ENCODE results near the gene CHDH.

CHDH gene

DNA sequence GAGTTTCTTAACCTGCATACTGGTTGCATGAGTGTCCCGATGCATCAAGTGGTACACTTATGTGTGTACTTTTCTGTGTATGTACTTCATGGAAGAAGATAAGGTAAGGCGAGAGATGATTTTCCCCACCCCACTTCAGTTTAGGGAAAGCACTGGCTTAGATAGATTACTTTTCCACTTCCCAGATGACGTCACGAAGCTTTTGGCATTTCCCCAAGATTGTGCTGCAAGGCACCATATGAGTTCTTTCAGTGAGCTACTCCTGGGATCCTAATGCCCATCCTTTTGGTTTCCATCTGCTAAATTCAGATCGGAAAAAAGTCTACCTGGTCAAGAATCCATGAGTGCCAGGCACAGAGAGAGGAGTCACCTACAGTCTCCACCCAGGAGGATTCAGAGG lies 4.7 kb upstream of the CHDH start:
- DNase-seq (ENCODE audit: low read depth) = no peak

DNA sequence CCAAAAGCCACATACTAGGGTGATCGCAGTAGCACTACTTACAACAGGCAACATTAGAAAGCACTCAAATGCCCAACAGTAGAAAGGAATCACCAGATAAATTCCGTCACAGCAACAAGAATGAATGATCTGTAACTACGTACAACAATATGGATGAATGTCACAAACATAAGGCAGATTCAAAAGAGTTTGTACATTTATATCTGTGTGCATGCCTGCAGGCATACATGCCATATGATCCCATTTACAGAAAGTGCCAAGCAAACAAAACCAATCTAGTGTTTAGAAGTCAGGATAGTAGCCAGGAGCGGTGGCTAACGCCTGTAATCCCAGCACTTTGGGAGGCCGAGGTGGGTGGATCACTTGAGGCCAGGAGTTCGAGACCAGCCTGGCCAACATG lies 3.7 kb upstream of the CHDH start:
- DNase-seq (ENCODE audit: low read depth) = no peak

DNA sequence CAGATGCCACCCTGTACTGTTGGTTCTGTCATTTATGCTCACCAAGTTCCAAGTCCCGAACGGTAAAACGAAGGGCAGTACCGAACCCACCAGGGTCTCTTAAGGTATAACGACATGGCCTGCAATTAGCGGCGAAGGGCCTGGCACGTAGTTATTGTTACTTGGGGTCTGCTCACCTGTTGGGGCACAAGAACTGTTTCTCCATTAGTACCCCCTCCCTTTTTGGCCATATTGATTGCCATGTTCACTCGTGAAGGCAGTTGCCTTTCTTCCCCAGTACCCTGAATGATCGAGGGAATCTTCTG lies 584 bp upstream of the CHDH start:
- DNase-seq (ENCODE audit: low read depth) = no peak

DNA sequence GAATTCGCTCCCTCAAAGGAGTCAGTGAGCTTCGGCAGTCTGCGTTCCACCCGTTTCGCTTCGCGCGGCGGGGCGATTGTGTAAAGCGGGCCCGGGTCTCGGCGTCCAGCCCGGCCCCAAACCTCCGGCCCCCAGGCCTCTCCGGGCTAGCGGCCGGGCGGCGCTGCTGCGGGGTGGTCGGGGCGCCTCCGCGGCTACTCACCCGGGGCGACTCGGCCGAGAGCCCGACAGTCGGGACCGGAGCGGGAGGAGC lies 412 bp downstream of the CHDH start:
- no peak for DNase-seq (ENCODE audit: low read depth)

DNA sequence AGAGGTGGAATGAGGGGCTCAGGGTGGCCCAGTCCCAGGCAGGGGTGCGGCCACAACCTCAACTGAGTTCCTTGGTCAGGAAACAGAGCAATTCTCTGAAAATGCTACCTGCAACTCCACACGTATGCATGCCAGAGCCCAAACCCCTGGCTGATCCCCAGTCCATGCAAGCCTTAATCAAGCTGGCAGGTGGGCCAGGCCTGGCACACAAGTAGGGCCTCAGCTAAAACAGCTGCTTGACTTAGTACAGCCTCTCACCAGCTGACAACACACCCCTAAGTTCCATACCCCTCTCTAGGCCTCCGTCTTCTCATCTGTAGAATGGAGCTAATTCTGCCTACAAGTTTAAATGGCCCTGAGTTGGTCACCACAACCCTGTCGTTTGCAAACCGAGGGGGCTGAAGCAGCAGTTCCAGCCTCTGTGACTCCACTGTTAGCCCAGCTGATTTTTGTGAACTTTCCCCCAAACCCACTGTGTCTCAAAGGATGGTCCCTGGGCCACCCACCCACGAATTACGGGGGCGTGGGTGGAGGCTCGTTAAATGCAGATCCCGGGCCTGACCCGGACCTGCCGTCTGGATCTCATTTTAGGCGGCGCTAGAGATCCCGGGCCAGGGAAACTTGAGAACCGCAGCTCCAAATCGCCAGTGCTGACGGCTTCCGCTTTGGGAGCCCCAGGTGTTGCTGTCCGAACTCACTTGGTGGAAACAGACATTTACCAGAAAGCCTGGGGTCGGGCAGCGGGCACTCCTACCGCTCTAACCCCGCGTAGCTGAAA lies 927 bp downstream of the CHDH start:
- DNase-seq (ENCODE audit: low read depth) = no peak

DNA sequence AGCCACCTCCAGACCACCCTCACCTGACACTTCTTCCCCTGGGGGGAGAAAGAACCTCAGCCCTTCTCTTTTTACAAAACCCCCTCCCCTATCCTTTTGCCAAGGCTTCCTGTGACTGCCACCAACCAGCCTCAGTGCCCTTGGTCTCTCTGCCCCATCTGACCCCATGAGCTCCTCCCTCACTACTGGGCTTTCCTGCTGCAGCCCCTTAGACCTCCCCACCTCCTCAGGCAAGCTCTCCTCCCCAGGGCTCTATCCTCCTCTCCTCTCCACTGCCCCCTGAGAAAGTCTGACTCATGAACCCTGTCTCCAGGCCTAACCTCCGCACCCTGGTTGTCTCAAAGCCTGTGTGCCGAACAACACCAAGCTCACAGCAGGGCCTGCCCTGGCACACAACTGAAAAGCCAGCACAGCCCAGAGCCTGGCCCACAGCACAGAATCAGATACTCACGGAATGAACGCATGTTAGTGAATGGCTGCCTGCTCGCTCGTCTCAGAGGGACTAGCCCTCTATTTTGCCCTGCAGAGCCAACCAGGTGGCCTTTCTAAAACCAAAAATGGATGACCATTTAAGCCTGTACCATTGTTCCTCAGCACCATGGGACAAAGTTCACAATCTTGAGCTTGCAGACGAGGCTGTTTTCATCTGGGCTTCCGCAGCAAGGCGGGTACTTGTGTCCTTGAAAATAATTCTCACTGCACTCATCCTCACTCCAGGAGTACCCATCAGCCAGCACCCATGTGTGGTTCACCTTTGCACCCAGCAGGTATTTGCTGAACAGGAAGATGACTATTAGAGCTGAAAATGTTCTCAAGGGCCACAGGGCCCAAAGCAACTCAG lies 1.7 kb downstream of the CHDH start:
- DNase-seq (ENCODE audit: low read depth) = no peak

DNA sequence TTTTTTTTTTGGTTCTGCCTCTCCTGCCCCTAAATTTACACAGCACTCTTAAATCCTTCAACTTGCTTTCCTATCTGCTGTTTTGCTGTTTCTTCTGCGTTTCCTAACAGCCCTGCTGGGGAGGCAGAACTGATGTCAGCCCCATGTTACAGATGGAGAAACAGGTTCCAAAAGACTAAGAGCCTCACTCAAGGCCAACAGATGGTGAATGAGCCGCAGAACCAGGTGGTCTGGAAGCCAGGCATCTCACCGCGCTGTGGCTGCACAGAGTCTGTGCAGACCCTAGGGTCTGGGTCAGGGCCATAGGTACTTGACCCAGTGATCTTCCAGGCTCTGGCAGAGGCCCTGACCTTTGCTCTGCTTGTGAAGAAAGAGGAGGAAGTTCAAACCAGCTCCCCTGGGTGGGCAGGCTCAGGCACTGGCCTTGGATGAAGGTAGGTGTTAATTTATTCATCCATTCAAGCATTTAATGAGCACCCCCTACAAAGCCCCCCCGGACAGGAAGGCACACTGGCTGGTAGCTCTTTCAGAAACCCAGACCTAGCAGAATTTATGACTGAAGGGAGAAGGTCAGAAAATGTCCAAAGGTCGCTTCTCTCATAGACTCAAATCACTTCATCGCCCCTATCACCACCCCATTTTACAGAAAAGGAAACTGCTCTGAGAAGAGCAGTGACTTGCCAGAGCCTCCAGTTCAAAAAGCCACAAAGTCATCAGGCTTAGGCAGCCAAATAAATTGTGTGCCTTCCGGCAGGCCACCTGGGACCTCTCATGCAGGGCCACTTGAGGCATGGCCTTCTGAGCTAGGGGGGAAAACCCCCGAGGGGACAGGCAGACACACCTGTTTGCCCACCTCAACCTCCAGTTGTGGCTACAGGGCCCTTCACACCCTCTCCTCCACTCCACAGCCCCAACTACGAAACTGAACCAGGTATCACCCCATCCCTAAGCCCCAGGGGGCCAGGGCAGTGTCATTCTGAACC lies 2.7 kb downstream of the CHDH start:
- no peak for DNase-seq (ENCODE audit: low read depth)

DNA sequence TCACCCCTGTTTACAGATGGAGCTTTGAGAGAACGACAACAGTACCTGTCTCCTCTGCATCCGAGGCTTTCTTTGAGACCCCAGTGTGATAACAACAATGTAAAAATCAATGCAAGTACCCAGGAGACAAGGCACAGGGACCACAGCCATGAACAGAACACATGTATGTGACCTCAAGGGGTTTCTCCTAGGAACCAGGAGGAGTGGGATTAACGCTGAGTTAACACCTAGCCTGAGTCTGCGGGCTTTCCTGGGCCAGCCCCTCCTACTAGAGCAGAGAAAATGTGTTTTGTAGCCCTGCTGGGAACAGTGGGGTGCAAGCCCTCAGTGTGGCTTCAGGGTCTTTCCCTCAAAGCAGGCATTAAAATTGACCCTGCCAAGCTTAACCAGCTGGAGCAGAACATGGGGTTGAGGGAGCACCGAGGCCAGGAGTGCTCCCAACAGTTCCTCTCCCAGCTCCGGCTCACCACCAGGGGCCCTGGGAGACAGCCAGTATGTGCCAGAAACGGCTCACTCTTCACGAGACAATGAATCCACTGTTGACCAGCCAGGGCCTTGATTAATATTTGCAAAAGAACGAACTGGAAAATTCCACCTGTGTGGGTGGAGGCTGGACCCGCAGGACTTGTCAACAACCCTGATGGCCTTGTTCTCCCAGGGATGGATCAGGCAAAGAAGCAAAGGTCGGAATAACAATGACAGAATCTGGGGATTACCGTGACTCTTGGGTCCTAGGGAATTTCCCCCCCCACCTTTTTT lies 3.6 kb downstream of the CHDH start:
- DNase-seq (ENCODE audit: low read depth) = no peak

DNA sequence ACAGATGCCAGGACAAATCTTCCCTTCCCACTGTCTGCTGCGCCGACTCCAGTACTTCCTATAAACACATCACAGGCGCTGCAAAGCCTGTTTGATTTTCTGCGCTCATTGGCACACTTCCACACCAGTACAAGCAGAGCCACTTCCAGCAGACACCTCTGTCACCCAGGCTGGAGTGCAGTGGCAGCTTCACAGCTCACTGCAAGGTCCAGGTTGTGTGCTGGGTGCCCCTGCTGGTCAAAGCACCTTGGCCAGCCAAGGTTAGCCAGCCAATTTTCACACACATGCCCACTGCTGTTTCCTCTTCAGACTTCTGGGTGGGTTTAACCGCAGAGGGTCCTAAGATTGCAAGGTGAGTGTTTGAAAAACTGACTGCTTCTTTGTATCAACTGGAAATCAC lies 4.9 kb downstream of the CHDH start:
- no peak for DNase-seq (ENCODE audit: low read depth)

DNA sequence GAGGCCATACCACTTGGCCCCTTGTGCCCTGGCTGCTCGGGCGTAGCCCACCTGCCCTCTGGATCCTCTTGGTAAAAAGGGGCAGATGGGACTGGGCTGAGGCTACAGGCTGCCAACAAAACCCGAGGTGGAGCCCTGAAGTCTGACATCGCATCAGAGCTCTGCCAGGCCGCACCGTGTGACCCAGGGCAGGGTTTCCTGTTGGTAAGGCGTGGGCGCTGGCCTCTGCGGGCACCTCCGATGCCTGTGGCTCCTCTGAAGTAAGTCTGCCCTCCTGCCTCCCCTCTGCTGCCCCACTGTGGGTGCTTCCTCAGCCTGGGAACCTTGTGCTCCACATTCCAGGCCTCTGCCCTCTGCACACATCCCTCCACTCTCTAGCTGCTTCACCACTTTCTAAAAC lies 8.9 kb downstream of the CHDH start:
- no peak for DNase-seq (ENCODE audit: low read depth)

DNA sequence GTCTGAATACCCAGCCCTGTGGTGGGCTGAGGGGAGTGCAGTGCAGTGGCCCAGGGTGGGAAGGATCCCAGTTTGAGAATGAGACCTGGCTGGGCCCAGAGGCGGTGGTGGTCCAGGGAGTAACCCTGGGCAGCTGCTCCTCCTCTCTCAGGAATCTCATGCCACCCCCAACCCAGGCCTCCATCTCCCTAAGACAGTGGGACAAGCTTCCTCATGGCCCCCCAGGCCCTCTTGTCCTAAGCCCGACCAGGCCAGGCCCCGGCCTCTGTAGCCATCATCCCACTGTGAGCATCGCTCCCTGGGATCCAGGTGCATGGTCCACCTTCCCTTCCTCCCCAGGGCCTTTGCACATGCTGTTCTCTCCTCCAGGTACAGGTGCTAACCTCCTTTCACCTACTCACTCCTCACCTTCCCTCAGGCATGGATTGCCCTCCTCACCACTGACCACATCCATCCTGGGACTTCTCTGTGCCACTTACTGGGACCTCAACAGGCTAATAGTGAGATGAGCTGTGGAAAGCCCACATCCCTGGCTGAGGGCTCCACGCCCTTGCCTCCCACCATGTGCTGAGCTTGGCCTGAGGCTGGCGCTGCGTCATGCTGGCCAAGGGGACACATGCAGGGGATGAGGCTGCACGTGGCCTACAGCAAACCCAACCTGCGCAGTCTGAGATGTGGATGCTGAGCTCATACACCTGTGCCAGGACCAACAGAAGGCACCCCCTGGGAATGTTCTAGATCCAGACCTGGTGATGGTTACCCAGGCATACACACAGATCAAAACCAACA lies 9.9 kb downstream of the CHDH start:
- no peak for DNase-seq (ENCODE audit: low read depth)

DNA sequence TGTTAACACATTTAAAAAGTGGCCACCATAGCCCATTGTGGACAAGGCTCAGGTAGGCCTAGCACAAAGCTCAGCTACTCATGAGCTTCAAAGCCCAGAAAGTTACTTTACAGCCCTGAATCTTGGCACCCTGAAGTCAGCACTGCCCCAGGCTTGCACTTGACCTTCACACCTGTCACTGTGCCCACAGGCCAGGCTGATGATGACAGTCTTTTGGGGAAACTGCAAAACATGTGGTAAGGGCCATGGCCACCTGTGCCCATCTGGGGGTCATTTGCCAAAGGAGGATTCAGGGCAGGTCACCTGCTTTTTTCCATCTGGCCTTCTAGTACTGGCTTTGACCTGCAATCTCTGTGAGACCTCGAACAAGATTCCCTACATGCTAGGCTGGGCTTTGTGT lies 11.0 kb downstream of the CHDH start:
- DNase-seq (ENCODE audit: low read depth) = no peak

DNA sequence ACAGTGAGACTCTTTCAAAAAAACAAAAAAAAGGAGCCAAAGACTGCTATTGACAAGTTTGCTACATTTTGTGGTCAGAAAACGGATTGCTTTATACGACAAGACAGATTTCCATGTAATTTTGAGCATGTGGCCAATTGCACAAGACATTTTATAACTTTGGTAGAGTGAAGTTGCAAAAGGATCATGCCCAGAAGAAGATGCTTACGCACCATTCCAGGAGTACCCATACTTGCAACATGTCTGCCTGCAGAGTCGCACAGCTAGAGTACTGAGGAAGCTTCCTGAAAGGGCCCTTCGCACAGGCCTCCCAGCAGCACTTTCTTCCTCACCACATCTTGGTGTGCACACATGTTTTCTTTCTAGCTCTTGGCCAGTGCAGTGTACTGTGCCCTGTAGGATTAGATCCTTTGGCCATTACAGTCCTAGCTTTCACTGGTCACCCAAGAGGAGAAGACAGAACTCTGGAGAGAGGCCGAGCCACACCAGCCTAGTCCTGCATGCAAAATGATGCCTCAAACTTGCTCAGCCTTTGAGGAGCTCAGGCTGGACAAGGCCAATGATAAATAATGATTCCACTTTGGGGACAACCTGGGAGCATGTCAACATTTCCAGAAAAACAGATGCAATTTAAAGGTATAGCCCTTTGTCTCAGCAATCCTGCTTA lies 11.7 kb downstream of the CHDH start:
- DNase-seq (ENCODE audit: low read depth) = no peak

DNA sequence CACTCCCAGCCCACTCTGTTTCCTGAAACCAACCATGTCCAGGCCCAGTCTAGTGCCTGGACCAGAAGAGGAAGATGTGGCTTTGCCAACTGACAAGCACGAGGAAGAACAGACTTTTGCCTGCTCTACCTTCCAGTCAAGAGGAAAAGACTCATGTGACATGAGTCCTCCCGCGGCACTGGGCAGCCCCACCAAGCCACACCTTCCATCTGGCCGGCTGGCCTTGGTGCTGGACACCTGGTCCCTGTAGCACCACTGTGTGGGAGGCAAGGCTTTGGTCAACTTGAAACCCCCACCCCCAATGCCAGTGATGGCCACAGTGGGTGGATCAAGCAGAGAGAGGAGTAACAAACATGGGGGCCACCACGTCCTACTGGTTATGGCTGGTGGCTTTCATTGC lies 12.5 kb downstream of the CHDH start:
- no peak for DNase-seq (ENCODE audit: low read depth)

DNA sequence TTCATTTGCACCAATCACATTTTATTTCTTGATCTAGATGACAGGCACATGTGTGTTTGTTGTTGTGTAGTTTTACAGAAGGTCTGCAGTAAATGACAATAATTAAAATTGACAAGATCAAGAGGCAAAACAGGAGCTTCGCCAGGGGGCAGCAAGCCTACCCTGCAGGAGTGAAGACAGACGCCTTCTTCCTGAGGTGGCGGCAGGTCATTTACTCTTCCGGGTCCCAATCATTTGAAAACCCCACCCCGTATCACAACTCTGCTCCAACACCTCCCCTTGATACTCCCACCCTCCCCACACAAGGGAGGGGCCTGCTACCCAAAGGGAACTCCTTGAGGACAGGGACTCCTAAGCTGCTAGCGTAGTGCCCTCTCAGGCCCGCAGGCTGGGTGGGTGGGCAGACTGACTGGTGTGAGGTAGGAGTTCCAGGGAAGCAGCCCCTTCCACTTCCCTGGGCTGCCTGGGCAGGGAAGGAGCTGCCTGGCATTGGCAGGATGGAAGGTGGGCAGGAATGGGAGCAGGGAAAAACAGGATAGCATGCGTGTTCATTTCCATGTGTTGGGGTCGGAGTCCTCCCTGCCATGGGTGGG lies 13.1 kb downstream of the CHDH start:
- no peak for DNase-seq (ENCODE audit: low read depth)

DNA sequence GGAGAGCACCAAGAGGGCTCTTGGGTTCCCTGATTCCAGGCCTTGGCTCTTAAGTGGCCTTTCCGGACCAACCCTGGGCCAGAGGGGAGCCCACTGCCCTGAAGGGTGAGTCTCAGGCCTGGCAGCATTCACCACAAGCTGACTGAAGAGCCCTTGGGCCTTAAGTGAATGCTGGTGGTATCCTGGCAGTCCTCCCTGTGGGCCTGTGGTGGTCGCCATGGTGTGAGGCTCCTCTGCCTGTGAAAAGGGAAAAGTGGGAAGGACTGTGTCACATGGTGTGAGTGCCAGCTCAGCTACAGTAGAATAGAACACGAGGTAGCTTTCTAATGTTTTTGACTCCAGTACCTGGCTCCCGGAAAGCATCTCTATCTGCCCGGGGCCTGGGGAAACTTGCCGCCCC lies 15.3 kb downstream of the CHDH start:
- no peak for DNase-seq (ENCODE audit: low read depth)

DNA sequence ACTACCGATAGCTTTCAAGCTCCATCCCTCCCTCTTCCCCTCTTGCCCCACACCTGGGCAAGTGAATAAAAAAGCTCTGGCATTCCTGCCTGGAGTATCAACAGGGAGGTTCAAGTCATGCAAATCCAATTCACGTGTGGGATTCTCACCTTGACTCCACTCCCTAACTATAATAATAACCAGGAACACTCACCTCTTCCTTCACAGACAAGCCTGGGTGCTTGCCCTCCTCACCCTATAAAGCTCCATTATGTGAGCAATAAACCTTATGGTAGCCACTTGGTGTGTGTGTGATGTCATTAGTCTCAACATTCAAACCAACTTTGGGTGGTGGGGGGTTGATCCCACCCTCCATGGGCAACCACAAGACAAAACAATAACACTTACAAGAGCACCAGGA lies 16.6 kb downstream of the CHDH start:
- no peak for DNase-seq (ENCODE audit: low read depth)

DNA sequence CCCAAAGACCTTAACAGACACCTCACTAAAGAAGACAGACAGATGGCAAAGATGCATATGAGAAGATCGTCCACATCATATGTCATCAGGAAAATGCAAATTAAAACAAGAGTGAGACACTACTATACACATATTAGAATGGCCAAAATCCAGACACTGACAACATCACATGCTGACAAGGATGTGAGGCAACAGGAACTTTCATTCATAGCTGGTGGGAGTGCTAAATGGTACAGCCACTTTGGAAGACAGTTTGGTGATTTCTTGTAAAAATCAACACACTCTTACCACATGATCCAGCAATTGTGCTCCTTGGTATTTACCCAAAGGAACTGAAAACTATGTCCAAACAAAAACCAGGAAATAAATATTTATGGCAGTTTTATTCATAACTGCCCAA lies 17.6 kb downstream of the CHDH start:
- no peak for DNase-seq (ENCODE audit: low read depth)

DNA sequence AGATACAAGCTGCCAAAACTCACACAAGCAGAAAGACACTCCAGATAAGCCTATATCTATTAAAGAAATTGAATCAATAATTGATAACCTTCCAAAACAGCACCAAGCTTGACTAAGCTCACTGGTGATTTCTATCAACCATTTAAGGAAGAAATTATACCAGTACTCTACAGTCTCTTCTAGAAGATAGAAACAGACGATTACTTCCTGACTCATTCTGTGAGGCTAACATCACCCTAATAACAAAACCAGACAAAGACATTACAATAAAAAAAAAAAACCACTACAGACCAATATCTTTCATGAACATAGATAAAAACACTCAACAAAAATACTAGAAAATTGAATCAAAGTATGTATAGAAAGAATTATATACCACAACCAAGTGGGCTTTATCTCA lies 20.2 kb downstream of the CHDH start:
- DNase-seq (ENCODE audit: low read depth) = no peak

DNA sequence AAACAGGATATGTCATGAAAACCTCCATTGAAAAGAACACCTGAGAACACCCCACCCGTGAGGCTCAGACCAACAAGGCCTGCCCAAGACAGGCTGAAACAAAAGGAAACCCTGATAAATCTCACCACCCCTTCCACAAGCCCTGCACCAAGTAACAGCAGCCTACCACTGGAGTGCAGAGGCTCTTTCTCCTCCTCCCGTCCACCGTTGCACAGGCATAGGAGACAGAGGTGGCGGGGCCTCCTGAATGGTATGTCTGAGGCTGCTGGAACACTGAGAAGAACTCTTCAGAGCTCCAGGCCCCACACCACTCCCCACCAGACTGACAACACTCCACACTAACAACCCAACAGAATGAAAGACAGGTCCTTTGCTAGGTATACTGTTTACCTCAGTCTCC lies 21.4 kb downstream of the CHDH start:
- DNase-seq (ENCODE audit: low read depth) = no peak
